Breast epithelium (tissue), 4 donors: ENCODE measurements around the gene TMED3. TPM values are rescaled to one million over a fixed set of nuclear protein-coding genes. Genes with fewer than 3 reads are reported as not detected.

Source experiments
- DNase-seq, 2 donors: peaks; one replicate each; pipeline ENCODE4 v3.0.0-alpha.2; 2019; ENCODE audit warnings: low spot score in 2 of 2
- H3K27ac ChIP-seq, 2 donors: fragments of 200-600 bp; sonication (generic) in 1 of 2; one replicate each; pipeline ENCODE4 v1.5.1; 2016 to 2019; ENCODE audit warnings: mild to moderate bottlenecking in 1 of 2
- H3K27me3 ChIP-seq, 2 donors: fragments of 200-600 bp; sonication (generic) in 1 of 2; one replicate each; pipeline versions ENCODE4 v1.5.1 to v1.6.0; 2017 to 2019; ENCODE audit warnings: control low read depth in 1 of 2, mild to moderate bottlenecking in 1 of 2
- H3K36me3 ChIP-seq: fragments of 200-600 bp; one replicate; pipeline ENCODE4 v1.5.1; 2019
- H3K4me1 ChIP-seq, 2 donors: fragments of 200-600 bp; sonication (generic); one replicate each; pipeline ENCODE4 v1.5.1; 2016 to 2019; ENCODE audit warnings: control low read depth in 1 of 2
- H3K4me3 ChIP-seq, 3 donors: fragments of 200-600 bp; sonication (generic); 1 replicate in 2 of 3; 2 replicates in 1 of 3; pipeline ENCODE4 v1.5.1; 2016 to 2019; ENCODE audit warnings: mild to moderate bottlenecking in 3 of 3, moderate library complexity in 2 of 3
- H3K9me3 ChIP-seq, 2 donors: fragments of 200-600 bp; sonication (generic) in 1 of 2; one replicate each; pipeline ENCODE4 v1.5.1; 2016 to 2019; ENCODE audit warnings: control low read depth in 1 of 2
- CTCF ChIP-seq, 3 donors: fragments of 450-650 bp; IDR thresholded peaks; one replicate each; pipeline ENCODE4 v1.5.1; 2016 to 2017; ENCODE audit warnings: antibody characterized with exemption in 3 of 3, mild to moderate bottlenecking in 3 of 3, moderate library complexity in 3 of 3
- POLR2A ChIP-seq: fragments of 450-650 bp; IDR thresholded peaks from one replicate; pipeline ENCODE4 v1.6.1; 2016; ENCODE audit warnings: antibody characterized with exemption, mild to moderate bottlenecking, moderate library complexity
- POLR2AphosphoS5 ChIP-seq, 3 donors: sonication (generic); formaldehyde crosslinking; IDR thresholded peaks; one replicate each; pipeline ENCODE4 v1.6.1; 2017; ENCODE audit warnings: antibody characterized with exemption in 3 of 3
- intact Hi-C: fragments of 100-400 bp; cut with DNase I; formaldehyde crosslinking; loops from one replicate; pipeline ENCODE4 v1.15.1; 2023; ENCODE audit warnings: low total_unique reads
- total RNA-seq, 3 donors: library from RNA; depleted of rRNA; stranded (reverse); fragments of >200 nt; gene quantifications; one replicate each; pipeline ENCODE4 v1.1.0, GENCODE V29; 2016

The TMED3 gene
- total RNA-seq, 3 donors from 2014 or later: 34.1 to 81.5 (median 80.6) TPM

GRCh38 chr15:79365765-79366164 is 54.9 kb downstream of the TMED3 start:
- H3K27ac ChIP-seq: no peak overlapping the region
- no peaks in the 10 kb centered on the region for H3K27me3 ChIP-seq
- no peaks in the 10 kb centered on the region for H3K4me1 ChIP-seq
- no peak for DNase-seq
- H3K9me3 ChIP-seq: no peaks in the 10 kb centered on the region
- no peak overlapping the region for H3K4me3 ChIP-seq
- TF ChIP-seq CTCF (IDR thresholded peaks at IDR 0.05) (no peak), POLR2AphosphoS5 (IDR thresholded peaks at IDR 0.05) (no peak), POLR2A (no peak)
- intact Hi-C loops: no loop called here
- H3K36me3 ChIP-seq: no peaks in the 10 kb centered on the region

- no peaks in the 10 kb centered on the region for H3K4me1 ChIP-seq
- TF ChIP-seq POLR2A (no peak), POLR2AphosphoS5 (IDR thresholded peaks at IDR 0.05) (no peak), CTCF (IDR thresholded peaks at IDR 0.05) (no peak)
- H3K27ac ChIP-seq: no peak overlapping the region
- H3K4me3 ChIP-seq: no peak overlapping the region
- no peaks in the 10 kb centered on the region for H3K9me3 ChIP-seq
- H3K36me3 ChIP-seq: no peaks in the 10 kb centered on the region
- no peaks in the 10 kb centered on the region for H3K27me3 ChIP-seq
- intact Hi-C loops: no loop called here
- no peak for DNase-seq
Observed at GRCh38 chr15:79366691-79367090, 55.8 kb downstream of the TMED3 start.

- H3K4me1 ChIP-seq: no peaks in the 10 kb centered on the region
- TF ChIP-seq POLR2A: no peak
- H3K36me3 ChIP-seq: no peaks in the 10 kb centered on the region
- H3K27me3 ChIP-seq: no peaks in the 10 kb centered on the region
- H3K9me3 ChIP-seq: no peaks in the 10 kb centered on the region
- no peak overlapping the region for H3K27ac ChIP-seq
- intact Hi-C loops: no loop called here
- no peak for DNase-seq
- no peak overlapping the region for H3K4me3 ChIP-seq
Observed at GRCh38 chr15:79370716-79371115, 59.8 kb downstream of the TMED3 start.

GRCh38 chr15:79371591-79371990 is 60.7 kb downstream of the TMED3 start:
- TF ChIP-seq POLR2AphosphoS5 (IDR thresholded peaks at IDR 0.05) (no peak), POLR2A (no peak), CTCF (IDR thresholded peaks at IDR 0.05) (no peak)
- H3K4me1 ChIP-seq: no peaks in the 10 kb centered on the region
- H3K9me3 ChIP-seq: no peaks in the 10 kb centered on the region
- no peak overlapping the region for H3K27ac ChIP-seq
- intact Hi-C loops: no loop called here
- no peaks in the 10 kb centered on the region for H3K36me3 ChIP-seq
- no peaks in the 10 kb centered on the region for H3K27me3 ChIP-seq
- DNase-seq: no peak
- no peak overlapping the region for H3K4me3 ChIP-seq

GRCh38 chr15:79372428-79372827 is 61.5 kb downstream of the TMED3 start:
- no peak for DNase-seq
- no peak for TF ChIP-seq POLR2A
- TF ChIP-seq CTCF (IDR thresholded peaks at IDR 0.05): no peak
- TF ChIP-seq POLR2AphosphoS5 (IDR thresholded peaks at IDR 0.05): no peak
- no peaks in the 10 kb centered on the region for H3K27me3 ChIP-seq
- no peaks in the 10 kb centered on the region for H3K36me3 ChIP-seq
- intact Hi-C loops: no loop called here
- no peaks in the 10 kb centered on the region for H3K9me3 ChIP-seq
- H3K27ac ChIP-seq: no peak overlapping the region
- no peaks in the 10 kb centered on the region for H3K4me1 ChIP-seq
- H3K4me3 ChIP-seq: no peak overlapping the region

Other genes with a start within 250 kb of the TMED3 start
- gene RASGRF1, start 220.3 kb upstream of the TMED3 start, total RNA-seq: under 1 TPM in 2 of 3 donors, not detected in 1; 0.15 to 0.16 TPM
- not detected for gene ANKRD34C, start 28.4 kb upstream of the TMED3 start, total RNA-seq
- 1 to 10 TPM in 1 of 3 donors, under 1 TPM in 2; 0.16 to 1.0 (median 0.66) TPM for gene MINAR1, start 121.2 kb downstream of the TMED3 start, total RNA-seq